ENCODE data around the gene NANOG.
A peak's percentile ranks its signal among the peaks of the same experiment; 100 is the strongest.
"Not testable (repeated sequence)": the region's sequence is repeated elsewhere in the genome, so short reads cannot be mapped to it uniquely, and the experiment has no call there.

The NANOG gene

GRCh38 chr12:7801460-7801859, 12.3 kb downstream of the NANOG start:
- DNase-seq (ENCODE audit: low read depth in 2 of 2): no peak

- not testable (repeated sequence) for DNase-seq (ENCODE audit: low read depth in 2 of 2)
Measured at GRCh38 chr12:7806319-7806718, 17.1 kb downstream of the NANOG start.

GRCh38 chr12:7806863-7807487, 17.8 kb downstream of the NANOG start:
- DNase-seq (ENCODE audit: low read depth in 2 of 2): peak; percentile 20 to 24

GRCh38 chr12:7825754-7826153, 36.6 kb downstream of the NANOG start:
- DNase-seq (ENCODE audit: low read depth in 2 of 2): not testable (repeated sequence)

- not testable (repeated sequence) for DNase-seq (ENCODE audit: low read depth in 2 of 2)
Measured at GRCh38 chr12:7829737-7830136, 40.5 kb downstream of the NANOG start.

- DNase-seq (ENCODE audit: low read depth in 2 of 2): no peak
Measured at GRCh38 chr12:7832059-7832696, 43.0 kb downstream of the NANOG start.

GRCh38 chr12:7833201-7833600, 44.0 kb downstream of the NANOG start:
- not testable (repeated sequence) for DNase-seq (ENCODE audit: low read depth in 2 of 2)

GRCh38 chr12:7833831-7834230, 44.6 kb downstream of the NANOG start:
- no peak for DNase-seq (ENCODE audit: low read depth in 2 of 2)

GRCh38 chr12:7834701-7835100, 45.5 kb downstream of the NANOG start:
- DNase-seq (ENCODE audit: low read depth in 2 of 2): no peak

- DNase-seq (ENCODE audit: low read depth in 2 of 2): no peak
Measured at GRCh38 chr12:7835116-7835515, 45.9 kb downstream of the NANOG start.

GRCh38 chr12:7835766-7836165, 46.6 kb downstream of the NANOG start:
- no peak for DNase-seq (ENCODE audit: low read depth in 2 of 2)

- DNase-seq (ENCODE audit: low read depth in 2 of 2): no peak
Measured at GRCh38 chr12:7837366-7837765, 48.2 kb downstream of the NANOG start.

- DNase-seq (ENCODE audit: low read depth in 2 of 2): not testable (repeated sequence)
Measured at GRCh38 chr12:7839226-7839625, 50.0 kb downstream of the NANOG start.

- DNase-seq (ENCODE audit: low read depth in 2 of 2): not testable (repeated sequence)
Measured at GRCh38 chr12:7839848-7840247, 50.6 kb downstream of the NANOG start.

GRCh38 chr12:7842444-7842843, 53.2 kb downstream of the NANOG start:
- not testable (repeated sequence) for DNase-seq (ENCODE audit: low read depth in 2 of 2)

GRCh38 chr12:7843149-7843548, 53.9 kb downstream of the NANOG start:
- not testable (repeated sequence) for DNase-seq (ENCODE audit: low read depth in 2 of 2)

- DNase-seq (ENCODE audit: low read depth in 2 of 2): not testable (repeated sequence)
Measured at GRCh38 chr12:7843583-7843982, 54.4 kb downstream of the NANOG start.

GRCh38 chr12:7844116-7844515, 54.9 kb downstream of the NANOG start:
- DNase-seq (ENCODE audit: low read depth in 2 of 2): no peak

- DNase-seq (ENCODE audit: low read depth in 2 of 2): not testable (repeated sequence)
Measured at GRCh38 chr12:7847226-7848097, 58.3 kb downstream of the NANOG start.

- not testable (repeated sequence) for DNase-seq (ENCODE audit: low read depth in 2 of 2)
Measured at GRCh38 chr12:7848098-7848422, 58.9 kb downstream of the NANOG start.
